Stimulated activated CD8-positive, alpha-beta memory T cell treated with anti-CD3 and anti-CD28 coated beads, Interleukin-15, amount 100 ng/mL, for 24 hours (primary cell): Measurements from ENCODE around the gene POLR1A.

Experiments
- DNase-seq: peaks from one replicate; pipeline ENCODE4 v3.0.0-alpha.2; 2020; ENCODE audit warnings: low read depth

The POLR1A gene

GRCh38 chr2:86105252-86105968 lies at the start of gene POLR1A:
POLR1A (minus strand) TSS chr2:86105886; CDS start chr2:86105776, 110 bp downstream.
- peak; percentile 52 for DNase-seq

- no peak for DNase-seq
These were observed 44.8 kb upstream of the POLR1A start for GRCh38 chr2:86150502-86150901.

GRCh38 chr2:86147793-86148192 lies 42.1 kb upstream of the POLR1A start:
- DNase-seq, result no peak

GRCh38 chr2:86143926-86144685 lies 38.4 kb upstream of the POLR1A start:
- DNase-seq, result no peak

GRCh38 chr2:86143307-86143706 lies 37.6 kb upstream of the POLR1A start:
- no peak for DNase-seq

- no peak for DNase-seq
These were observed 37.0 kb upstream of the POLR1A start for GRCh38 chr2:86142436-86143257.

GRCh38 chr2:86140969-86141392 lies 35.3 kb upstream of the POLR1A start:
- DNase-seq, result no peak

GRCh38 chr2:86139981-86140380 lies 34.3 kb upstream of the POLR1A start:
- DNase-seq, result no peak

GRCh38 chr2:86138736-86139625 lies 33.3 kb upstream of the POLR1A start:
- DNase-seq, result no peak

- no peak for DNase-seq
These were observed 30.5 kb upstream of the POLR1A start for GRCh38 chr2:86136141-86136540.

GRCh38 chr2:86135653-86136052 lies 30.0 kb upstream of the POLR1A start:
- no peak for DNase-seq

- no peak for DNase-seq
These were observed 29.0 kb upstream of the POLR1A start for GRCh38 chr2:86134709-86135108.

GRCh38 chr2:86124683-86125082 lies 19.0 kb upstream of the POLR1A start:
- DNase-seq, result no peak

GRCh38 chr2:86123328-86123925 lies 17.7 kb upstream of the POLR1A start:
- no peak for DNase-seq

- no peak for DNase-seq
These were observed 12.4 kb upstream of the POLR1A start for GRCh38 chr2:86118130-86118529.

- DNase-seq, result no peak
These were observed 1.3 kb upstream of the POLR1A start for GRCh38 chr2:86107031-86107430.

- peak; percentile 76 for DNase-seq
These were observed 571 bp upstream of the POLR1A start, which contains the start of gene PTCD3 for GRCh38 chr2:86105969-86106945. PTCD3 (plus strand) TSS chr2:86106235; CDS start chr2:86106248, 13 bp downstream.

GRCh38 chr2:86102157-86102556 lies 3.5 kb downstream of the POLR1A start:
- DNase-seq, result no peak

- DNase-seq, result no peak
These were observed 7.8 kb downstream of the POLR1A start for GRCh38 chr2:86097913-86098312.
